Suprapubic skin (tissue), 3 donors: Measurements from ENCODE around the gene CREB3L1.

Experiments used
- CTCF ChIP-seq, 2 donors: fragments of 200-600 bp in 1 of 2; fragments of 450-650 bp in 1 of 2; sonication (generic) in 1 of 2; IDR thresholded peaks; one replicate each; pipeline ENCODE4 v1.5.1; 2016 to 2019; ENCODE audit warnings: antibody characterized with exemption in 2 of 2, mild to moderate bottlenecking in 1 of 2, moderate library complexity in 1 of 2
- POLR2A ChIP-seq, 2 donors: fragments of 450-650 bp; IDR thresholded peaks; one replicate each; pipeline ENCODE4 v1.6.1; 2017; ENCODE audit warnings: antibody characterized with exemption in 2 of 2, mild to moderate bottlenecking in 2 of 2, moderate library complexity in 2 of 2

GRCh38 chr11:46277622-46278386 is at the start of gene CREB3L1:
- TF ChIP-seq CTCF (IDR thresholded peaks at IDR 0.05): no peak
- TF ChIP-seq POLR2A (IDR thresholded peaks at IDR 0.05): no peak
